Mammary epithelial cell (primary cell): ENCODE results near the gene CEP120.

Experiments used
- CTCF ChIP-seq, 2 donors: IDR thresholded peaks in 1 of 2; conservative IDR thresholded peaks in 1 of 2; 2 replicates each; pipeline ENCODE4 v1.5.1; 2011 to 2012; ENCODE audit warnings: inconsistent platforms in 2 of 2, low read length in 2 of 2, mild to moderate bottlenecking in 2 of 2, control low read depth in 1 of 2, low read depth in 1 of 2; ENCODE audit not compliant: insufficient read depth in 1 of 2; ENCODE audit errors: extremely low read depth in 1 of 2
- EZH2 ChIP-seq: IDR thresholded peaks from 2 replicates; pipeline ENCODE4 v1.6.1; 2012; ENCODE audit warnings: low read length, inconsistent platforms, borderline replicate concordance

GRCh38 chr5:123398058-123398733, 25.0 kb downstream of the CEP120 start:
- TF ChIP-seq CTCF (conservative IDR thresholded peaks at IDR 0.05 in 1 of 2, IDR thresholded peaks at IDR 0.05 in 1 of 2; ENCODE audit: extremely low read depth in 1 of 2, insufficient read depth in 1 of 2, low read depth in 1 of 2, low read length in 2 of 2), result no peak
- no peak for TF ChIP-seq EZH2
